Neural progenitor cell (in vitro differentiated cells): ENCODE results near the gene UCHL5. TPM values are rescaled to one million over a fixed set of nuclear protein-coding genes. Genes with fewer than 3 reads are reported as not detected.
A peak's percentile ranks its signal among the peaks of the same experiment; 100 is the strongest.
"Not testable (repeated sequence)": the region's sequence is repeated elsewhere in the genome, so short reads cannot be mapped to it uniquely, and the experiment has no call there.

ENCODE experiments used
- DNase-seq: peaks from one replicate; pipeline ENCODE4 v3.0.0-alpha.2; 2016; ENCODE audit warnings: low spot score
- H2AFZ ChIP-seq: fragments of 200-600 bp; sonication (generic); replicated peaks from 2 replicates; pipeline ENCODE4 v1.6.1; 2016; ENCODE audit warnings: antibody characterized with exemption
- H3F3A ChIP-seq: fragments of 200-600 bp; sonication (generic); 2 replicates; pipeline ENCODE4 v1.6.1; 2016; ENCODE audit warnings: antibody characterized with exemption, low read depth
- H3K27ac ChIP-seq: fragments of 200-600 bp; sonication (generic); 2 replicates; pipeline ENCODE4 v1.5.1; 2016; ENCODE audit warnings: mild to moderate bottlenecking
- H3K27me3 ChIP-seq: fragments of 200-600 bp; sonication (generic); 2 replicates; pipeline ENCODE4 v1.6.1; 2016; ENCODE audit warnings: mild to moderate bottlenecking, moderate library complexity
- H3K36me3 ChIP-seq: fragments of 200-600 bp; sonication (generic); 2 replicates; pipeline ENCODE4 v1.5.1; 2016
- H3K4me1 ChIP-seq: fragments of 200-600 bp; sonication (generic); 2 replicates; pipeline ENCODE4 v1.6.1; 2016; ENCODE audit warnings: mixed run types
- H3K4me2 ChIP-seq: fragments of 200-600 bp; sonication (generic); 2 replicates; pipeline ENCODE4 v1.6.1; 2016
- H3K4me3 ChIP-seq: fragments of 200-600 bp; sonication (generic); 2 replicates; pipeline ENCODE4 v1.5.1; 2016
- H3K79me2 ChIP-seq: fragments of 200-600 bp; sonication (generic); 2 replicates; pipeline ENCODE4 v1.6.1; 2016; ENCODE audit warnings: low read depth
- H3K9ac ChIP-seq: fragments of 200-600 bp; sonication (generic); 2 replicates; pipeline ENCODE4 v1.6.1; 2016
- H3K9me3 ChIP-seq: fragments of 200-600 bp; sonication (generic); 2 replicates; pipeline ENCODE4 v1.5.1; 2016; ENCODE audit warnings: low read depth
- H4K20me1 ChIP-seq: fragments of 200-600 bp; sonication (generic); 2 replicates; pipeline ENCODE4 v1.6.1; 2016; ENCODE audit warnings: low read depth
- H3K27ac Mint-ChIP-seq: 3 replicates; pipeline ENCODE4 v1.8.0; 2021; ENCODE audit warnings: mixed read lengths
- H3K27me3 Mint-ChIP-seq: 2 replicates; pipeline ENCODE4 v1.8.0; 2022; ENCODE audit warnings: low read depth, mild to moderate bottlenecking, inconsistent platforms, moderate library complexity, mixed read lengths; ENCODE audit not compliant: insufficient read depth
- H3K36me3 Mint-ChIP-seq: 3 replicates; pipeline ENCODE4 v1.8.0; 2021; ENCODE audit warnings: mixed read lengths
- H3K4me1 Mint-ChIP-seq: 3 replicates; pipeline ENCODE4 v1.8.0; 2021; ENCODE audit warnings: mixed read lengths
- H3K4me3 Mint-ChIP-seq: 3 replicates; pipeline ENCODE4 v1.8.0; 2021; ENCODE audit warnings: mild to moderate bottlenecking, moderate library complexity, mixed read lengths
- H3K9me3 Mint-ChIP-seq: 3 replicates; pipeline ENCODE4 v1.8.0; 2020; ENCODE audit warnings: mixed read lengths
- CTCF ChIP-seq: fragments of 200-600 bp; sonication (generic); IDR thresholded peaks from 2 replicates; pipeline ENCODE4 v1.5.1; 2017; ENCODE audit warnings: antibody characterized with exemption, mild to moderate bottlenecking
- EZH2 ChIP-seq: fragments of 200-600 bp; sonication (generic); IDR thresholded peaks from 2 replicates; pipeline ENCODE4 v1.6.1; 2017; ENCODE audit warnings: antibody characterized with exemption, mild to moderate bottlenecking, moderate library complexity
- EZH2phosphoT487 ChIP-seq: fragments of 200-600 bp; sonication (generic); IDR thresholded peaks from 2 replicates; pipeline ENCODE4 v1.6.1; 2017; ENCODE audit warnings: antibody characterized with exemption
- total RNA-seq: library from RNA; depleted of rRNA; stranded (reverse); fragments of >200 nt; gene quantifications from 2 replicates; pipeline ENCODE4 v1.2.3, GENCODE V29; 2015; ENCODE audit warnings: low replicate concordance

Gene UCHL5
- total RNA-seq, 1 donor from 2014 or later = 49.4 TPM

GRCh38 chr1:193054169-193054675, 4.9 kb downstream of the UCHL5 start:
- DNase-seq = no peak
- Histone ChIP-seq H3K27me3 (no peaks in the 10 kb centered on the region), H2AFZ (no peak overlapping the region), H3K9ac (no peak overlapping the region), H3K4me3 (no peak overlapping the region), H3K79me2 (peaks cover 76% of the 10 kb centered on the region), H3K36me3 (no peaks in the 10 kb centered on the region), H3K9me3 (no peaks in the 10 kb centered on the region), H3K4me1 (no peaks in the 10 kb centered on the region), H3K27ac (no peak overlapping the region), H4K20me1 (peaks cover 8% of the 10 kb centered on the region), H3K4me2 (no peak overlapping the region), H3F3A (no peaks in the 10 kb centered on the region)
- H3K27ac Mint-ChIP-seq = no peak overlapping the region
- no peaks in the 10 kb centered on the region for H3K9me3 Mint-ChIP-seq
- no peak for TF ChIP-seq CTCF
- TF ChIP-seq EZH2 = no peak
- no peak for TF ChIP-seq EZH2phosphoT487
- peaks cover 14% of the 10 kb centered on the region for H3K4me1 Mint-ChIP-seq
- H3K36me3 Mint-ChIP-seq = peaks cover 2% of the 10 kb centered on the region
- no peak overlapping the region for H3K4me3 Mint-ChIP-seq
- peaks cover 2% of the 10 kb centered on the region for H3K27me3 Mint-ChIP-seq

GRCh38 chr1:193048913-193049312, 10.2 kb downstream of the UCHL5 start:
- H3K36me3 ChIP-seq, DNase-seq, H3K4me2 ChIP-seq, H3K27me3 Mint-ChIP-seq, H3K9me3 Mint-ChIP-seq, H3F3A ChIP-seq, H3K4me1 ChIP-seq, H3K4me3 ChIP-seq, H4K20me1 ChIP-seq, H3K4me1 Mint-ChIP-seq, H3K9ac ChIP-seq, H3K4me3 Mint-ChIP-seq, H2AFZ ChIP-seq, H3K27me3 ChIP-seq, H3K27ac Mint-ChIP-seq, H3K9me3 ChIP-seq, H3K27ac ChIP-seq: not testable (repeated sequence)
- H3K36me3 Mint-ChIP-seq = peaks cover 16% of the 10 kb centered on the region
- H3K79me2 ChIP-seq = peaks cover 30% of the 10 kb centered on the region

GRCh38 chr1:193042766-193043691, 16.1 kb downstream of the UCHL5 start:
- Histone ChIP-seq H3K4me1 (peaks cover 12% of the 10 kb centered on the region), H3K79me2 (peaks cover 28% of the 10 kb centered on the region), H4K20me1 (no peaks in the 10 kb centered on the region), H3K4me2 (no peak overlapping the region), H3K9me3 (no peaks in the 10 kb centered on the region), H3K27me3 (no peaks in the 10 kb centered on the region), H3K27ac (no peak overlapping the region), H3K9ac (no peak overlapping the region), H2AFZ (no peak overlapping the region), H3F3A (no peaks in the 10 kb centered on the region), H3K4me3 (no peak overlapping the region), H3K36me3 (no peaks in the 10 kb centered on the region)
- Mint-ChIP-seq H3K9me3 (no peaks in the 10 kb centered on the region), H3K36me3 (peaks cover 28% of the 10 kb centered on the region), H3K27ac (no peak overlapping the region), H3K4me3 (no peak overlapping the region), H3K4me1 (no peaks in the 10 kb centered on the region), H3K27me3 (peaks cover 3% of the 10 kb centered on the region)
- DNase-seq = no peak
- TF ChIP-seq EZH2 (no peak), EZH2phosphoT487 (no peak), CTCF (no peak)

GRCh38 chr1:193040011-193040410, 19.1 kb downstream of the UCHL5 start:
- Histone ChIP-seq H2AFZ (no peak overlapping the region), H3K79me2 (peaks cover 50% of the 10 kb centered on the region), H3K36me3 (no peaks in the 10 kb centered on the region), H3K4me3 (no peak overlapping the region), H3K4me1 (peaks cover 12% of the 10 kb centered on the region), H3K27ac (no peak overlapping the region), H3K9ac (no peak overlapping the region), H3K9me3 (no peaks in the 10 kb centered on the region), H3K4me2 (peak overlapping the region; percentile 36), H4K20me1 (no peaks in the 10 kb centered on the region), H3F3A (no peaks in the 10 kb centered on the region), H3K27me3 (no peaks in the 10 kb centered on the region)
- Mint-ChIP-seq H3K27me3 (peaks cover 3% of the 10 kb centered on the region), H3K27ac (no peak overlapping the region), H3K9me3 (peaks cover 6% of the 10 kb centered on the region), H3K36me3 (peaks cover 38% of the 10 kb centered on the region), H3K4me1 (no peaks in the 10 kb centered on the region), H3K4me3 (no peak overlapping the region)
- TF ChIP-seq CTCF (no peak), EZH2 (no peak), EZH2phosphoT487 (no peak)
- no peak for DNase-seq
